HG02759 (cell line): Measurements from ENCODE around the gene MYO1E.

Experiments used
- ATAC-seq: cut with Tn5 transposase; IDR thresholded peaks from one replicate; pipeline ENCODE4 v1.9.1; 2021; ENCODE audit warnings: mild to moderate bottlenecking, moderate library complexity; ENCODE audit not compliant: unreplicated experiment

MYO1E gene

GRCh38 chr15:59240036-59240435 is 132.6 kb downstream of the MYO1E start:
- no peak for ATAC-seq

DNA sequence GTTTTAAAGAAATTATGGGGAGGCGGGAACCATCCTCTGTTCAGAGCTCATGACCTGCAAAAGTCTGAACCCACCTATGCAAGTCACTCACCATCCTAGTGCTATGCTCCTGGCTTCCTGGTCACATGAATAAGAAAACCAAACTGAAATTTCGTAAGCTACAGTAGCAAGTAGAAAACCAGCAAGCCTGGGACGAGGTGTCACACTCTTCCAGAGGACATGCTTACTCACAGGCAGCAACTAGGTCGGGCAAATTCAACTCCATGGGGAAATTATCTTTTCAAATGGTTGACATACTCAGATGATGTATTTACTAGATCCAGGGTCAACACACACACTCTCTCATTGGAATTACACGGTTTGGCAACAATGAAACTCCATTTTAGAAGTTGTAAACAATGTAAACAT is 134.7 kb downstream of the MYO1E start:
- ATAC-seq: peak; percentile 68

DNA sequence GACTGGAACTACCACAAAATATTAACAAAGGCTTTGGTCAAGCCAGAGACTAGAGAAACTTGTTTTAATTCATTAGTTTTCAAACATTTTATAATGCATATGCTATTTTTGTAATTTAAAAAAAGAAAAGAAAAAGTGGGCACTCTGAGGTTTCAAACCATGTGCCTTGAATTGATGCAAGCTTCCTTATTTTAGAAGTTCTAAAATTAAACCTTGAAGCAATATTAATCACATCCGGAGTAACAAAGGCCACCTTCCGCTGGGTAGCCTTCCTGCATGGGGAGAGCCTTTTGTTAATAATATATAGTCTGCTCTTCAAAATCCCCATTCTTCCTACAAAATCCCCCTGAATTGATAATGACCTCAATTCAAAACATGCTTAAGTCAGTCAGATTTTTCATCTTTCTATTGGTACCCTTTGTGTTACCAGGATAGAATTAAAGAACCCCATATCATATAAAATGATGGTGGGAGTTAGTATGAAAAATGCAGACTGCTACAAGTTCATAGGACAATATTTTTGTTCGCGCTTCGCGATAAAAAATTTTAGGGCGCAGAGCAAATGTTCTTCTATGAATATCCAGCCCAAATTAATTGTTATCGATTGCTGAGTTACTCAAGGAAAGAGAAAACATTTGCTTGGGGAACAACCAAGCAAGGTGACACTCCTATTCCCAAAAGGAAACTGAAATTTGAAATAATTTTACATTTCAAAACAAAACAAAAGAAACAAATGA is 135.4 kb downstream of the MYO1E start:
- ATAC-seq: peak; percentile 66

GRCh38 chr15:59236394-59236793 is 136.3 kb downstream of the MYO1E start:
- ATAC-seq: no peak

DNA sequence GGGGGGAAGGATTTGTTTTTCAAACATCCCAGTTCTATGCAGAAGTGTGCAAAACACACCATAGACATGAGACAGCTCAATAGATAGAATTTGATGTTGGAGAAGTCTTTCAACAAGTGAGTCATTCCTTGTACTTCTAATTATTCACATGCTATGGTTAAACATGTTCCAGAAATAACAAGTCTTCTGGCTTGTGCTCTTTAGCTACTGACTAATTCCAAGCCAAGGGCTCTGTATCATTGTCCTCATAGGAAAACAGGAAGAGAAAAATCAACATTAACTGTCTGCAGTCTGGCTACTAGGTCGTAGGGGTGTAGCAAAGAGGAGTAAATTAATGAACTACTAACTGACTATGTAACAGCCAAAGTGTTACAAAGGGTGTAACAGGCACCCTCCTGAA is 140.2 kb downstream of the MYO1E start:
- ATAC-seq: no peak

DNA sequence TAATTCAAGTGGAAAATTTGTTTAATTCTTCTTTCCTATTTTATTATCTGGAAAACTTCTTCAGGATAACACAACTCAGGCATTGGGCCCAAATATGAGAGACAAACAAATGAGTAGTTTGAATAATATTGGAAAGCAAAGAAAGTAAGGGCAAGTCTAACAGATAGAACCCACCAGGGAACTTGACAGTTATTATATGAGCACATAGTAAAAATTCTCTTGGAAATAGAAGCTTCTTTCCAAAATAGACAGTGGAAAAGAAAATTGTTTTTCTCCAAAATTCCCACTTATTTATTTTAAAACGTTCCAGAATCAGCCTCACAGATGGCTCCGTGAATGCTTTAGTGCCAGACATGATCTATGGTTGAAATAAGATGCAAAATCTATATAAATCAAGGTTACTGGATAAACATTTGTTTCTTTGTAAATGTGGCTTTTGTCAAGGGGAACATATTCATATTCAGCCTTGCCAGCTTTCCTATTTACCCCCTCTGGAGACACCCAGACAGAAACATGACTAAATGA is 142.1 kb downstream of the MYO1E start:
- no peak for ATAC-seq

DNA sequence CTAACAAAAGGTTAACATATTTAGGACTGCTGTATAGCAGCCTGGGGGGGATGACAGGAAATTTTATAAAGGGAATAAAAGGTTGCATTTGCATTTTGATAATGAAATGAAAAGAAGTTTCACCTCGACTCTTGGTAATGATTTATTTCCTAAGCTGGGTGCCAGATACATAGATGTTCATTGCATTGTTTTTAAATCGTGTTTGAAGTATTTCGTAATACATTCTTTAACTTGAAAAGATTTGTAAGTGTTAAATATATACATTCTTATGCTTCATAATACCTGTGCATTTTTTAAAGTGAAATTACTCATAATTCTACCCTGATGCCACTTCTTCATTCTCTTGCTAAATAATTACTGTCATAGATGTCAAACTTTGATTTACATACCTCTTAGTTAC is 143.2 kb downstream of the MYO1E start:
- no peak for ATAC-seq

- ATAC-seq: no peak
Measured at GRCh38 chr15:59229015-59229414, 143.7 kb downstream of the MYO1E start.

GRCh38 chr15:59227021-59227420 is 145.7 kb downstream of the MYO1E start:
- ATAC-seq: no peak

DNA sequence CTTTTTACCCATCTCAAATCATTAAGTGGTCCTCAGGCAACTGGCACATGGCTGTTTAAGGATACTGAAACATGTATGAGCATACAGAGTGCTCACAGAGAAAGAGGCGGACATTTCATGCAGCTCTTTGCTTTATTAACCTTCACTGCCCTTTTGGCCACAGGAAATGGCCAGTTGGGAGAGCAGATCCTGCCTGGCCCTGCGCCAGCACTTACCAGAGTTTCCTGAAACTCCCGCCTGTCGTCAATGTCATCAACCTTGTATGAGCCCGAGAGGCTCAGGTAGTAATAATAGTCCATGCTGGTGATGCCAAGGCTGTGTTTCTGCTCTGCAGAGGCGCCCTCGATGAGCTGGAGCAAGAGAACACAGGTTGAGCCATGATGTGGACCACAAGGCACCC is 148.2 kb downstream of the MYO1E start:
- no peak for ATAC-seq

- no peak for ATAC-seq
Measured at GRCh38 chr15:59223736-59224135, 148.9 kb downstream of the MYO1E start.

DNA sequence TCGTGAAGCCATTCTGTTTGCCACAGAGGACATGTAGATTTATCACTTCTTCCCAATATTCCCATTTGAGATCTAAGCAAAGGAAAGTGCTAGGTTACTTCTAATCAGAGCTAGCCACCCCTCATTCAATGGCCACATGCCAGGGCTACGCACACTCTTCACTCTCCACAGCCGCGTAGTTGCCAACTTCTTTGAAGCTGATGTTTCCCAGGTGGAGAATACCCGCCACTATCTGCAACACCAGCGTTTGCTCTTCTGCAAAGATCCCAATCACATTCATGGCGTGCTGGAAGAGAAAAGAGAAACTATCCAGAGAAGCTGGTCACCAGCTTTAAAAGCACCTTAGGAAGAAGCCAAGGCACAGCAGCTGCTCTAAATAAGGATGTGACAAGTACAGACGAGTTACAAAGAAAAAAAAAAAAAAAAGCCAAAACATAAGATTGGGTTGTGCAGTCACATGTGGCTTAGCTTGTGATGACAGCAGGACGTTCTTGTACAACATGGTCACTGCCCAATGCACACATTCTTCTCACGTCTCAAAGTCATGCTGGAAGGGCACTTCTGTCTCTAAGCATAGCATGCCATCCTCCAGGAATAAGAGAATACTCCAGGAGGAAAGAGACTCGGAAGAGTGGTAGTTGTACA is 149.6 kb downstream of the MYO1E start:
- no peak for ATAC-seq

GRCh38 chr15:59221511-59222505 is 150.9 kb downstream of the MYO1E start:
- ATAC-seq: no peak

DNA sequence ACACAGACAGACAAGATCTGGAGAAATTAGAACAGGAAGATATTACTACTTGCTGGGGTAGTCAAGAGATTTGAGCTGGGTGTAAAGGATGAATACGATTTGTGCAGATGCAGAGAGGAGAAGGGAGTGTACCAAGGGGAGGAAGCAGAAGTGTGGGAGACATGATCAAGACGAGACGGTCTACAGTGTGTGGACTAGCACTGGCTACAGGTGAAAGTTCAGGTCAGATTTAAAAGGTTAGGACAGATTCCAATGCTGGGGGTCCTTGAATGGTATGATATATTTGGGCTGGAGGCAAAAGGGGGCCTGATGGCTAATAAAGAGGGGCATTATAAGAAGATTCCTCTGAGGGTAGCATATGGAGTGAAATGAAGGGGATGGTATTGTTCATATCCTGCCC is 154.0 kb downstream of the MYO1E start:
- no peak for ATAC-seq

DNA sequence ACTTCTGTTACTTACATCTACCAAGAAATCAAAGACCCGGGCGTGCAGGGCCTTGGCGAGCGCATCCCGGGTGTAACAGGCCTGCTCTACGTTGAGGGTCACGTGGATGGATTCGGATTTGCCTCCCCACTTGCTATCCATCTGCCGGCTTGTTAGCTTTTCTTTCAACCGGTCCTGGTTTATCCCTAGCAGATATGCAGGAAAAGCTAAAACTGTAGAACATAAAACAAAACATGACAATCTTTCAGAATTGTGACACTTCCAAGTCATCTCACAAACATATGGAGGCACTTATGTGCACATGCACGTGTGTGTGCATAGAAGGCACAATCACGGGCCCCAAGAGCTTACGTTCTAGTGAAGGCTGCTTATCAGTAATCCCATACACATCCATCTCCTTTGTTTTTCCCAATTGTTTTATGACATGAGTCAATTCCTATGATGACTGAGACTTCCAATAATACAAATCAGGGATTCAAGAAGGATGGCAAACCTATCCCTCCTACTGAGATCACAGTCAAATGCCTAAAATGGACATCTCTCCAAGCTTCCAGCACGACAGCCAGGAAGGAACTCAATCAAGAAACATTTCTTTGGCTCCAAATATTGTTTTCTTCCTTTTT is 154.7 kb downstream of the MYO1E start:
- ATAC-seq: no peak

GRCh38 chr15:59216911-59217310 is 155.8 kb downstream of the MYO1E start:
- ATAC-seq: no peak

DNA sequence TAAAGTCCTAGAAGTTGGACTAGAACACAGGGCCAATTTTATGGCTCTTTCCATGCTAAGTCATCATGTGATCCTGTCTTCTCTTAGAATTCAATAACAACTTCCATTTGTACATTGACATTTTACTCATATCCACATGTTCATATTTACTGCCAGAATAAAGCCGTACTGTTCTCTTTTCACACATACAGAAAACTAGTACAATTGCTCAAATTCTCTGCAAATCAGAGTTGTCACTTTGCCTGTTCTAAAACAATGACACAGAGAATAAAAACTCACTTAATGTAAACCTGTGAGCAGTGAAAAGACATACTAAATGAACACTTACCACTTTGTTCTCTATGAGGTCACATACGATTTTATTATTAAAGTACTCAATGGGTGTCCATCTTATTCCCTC is 162.5 kb downstream of the MYO1E start:
- ATAC-seq: no peak

DNA sequence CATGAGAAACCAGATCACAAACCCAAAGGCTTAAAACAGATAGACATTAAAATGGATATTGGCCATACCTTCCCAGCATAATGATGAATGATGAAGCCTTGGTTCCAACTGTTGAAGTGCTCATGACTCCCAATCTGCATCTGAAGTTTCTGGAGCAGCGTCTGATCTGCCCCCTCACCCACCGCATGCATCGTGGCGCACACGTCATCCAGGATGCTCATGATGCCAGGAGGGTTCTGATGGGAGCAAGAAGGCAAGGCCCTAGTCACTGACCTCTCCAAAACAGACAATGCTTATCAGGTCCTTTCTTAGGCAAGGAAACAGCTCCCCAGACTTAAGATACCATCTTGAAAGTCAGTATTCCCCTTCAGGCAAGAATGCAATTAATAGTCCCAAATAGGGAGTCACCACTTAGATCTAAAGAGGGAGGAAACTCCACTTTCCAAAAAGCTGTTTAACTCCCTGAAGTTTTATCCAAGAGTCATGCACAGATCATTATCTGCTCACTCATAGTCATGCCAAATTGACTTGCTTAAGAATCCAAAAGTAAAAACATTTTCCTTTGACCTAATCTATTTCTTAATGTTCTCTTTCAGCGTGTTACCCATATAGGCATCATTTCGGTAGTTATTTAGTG is 163.9 kb downstream of the MYO1E start:
- ATAC-seq: no peak

- no peak for ATAC-seq
Measured at GRCh38 chr15:59206623-59207183, 166.0 kb downstream of the MYO1E start, which contains the start of gene LDHAL6B. TSS of gene LDHAL6B (plus strand) at chr15:59206843. CDS start at chr15:59206941, 98 bp downstream.
